Lung (tissue), 12 donors: ENCODE results near the gene STK40. TPM values are rescaled to one million over a fixed set of nuclear protein-coding genes. Genes with fewer than 3 reads are reported as not detected.
A peak's percentile ranks its signal among the peaks of the same experiment; 100 is the strongest.

Experiments used
- ATAC-seq: fragments of 200-7000 bp; cut with Tn5 transposase; one replicate; pipeline ENCODE4 v1.9.1; 2020; ENCODE audit warnings: moderate number of reproducible peaks; ENCODE audit not compliant: insufficient read depth, low FRiP score
- DNase-seq, 3 donors: peaks; one replicate each; pipeline ENCODE4 v3.0.0-alpha.2; 2013 to 2017
- H3K27ac ChIP-seq, 2 donors: one replicate each; pipeline ENCODE4 v1.5.1; 2013; ENCODE audit warnings: mild to moderate bottlenecking in 2 of 2, moderate library complexity in 2 of 2, control low read depth in 1 of 2, inconsistent platforms in 1 of 2, low read depth in 1 of 2, low read length in 1 of 2
- H3K27me3 ChIP-seq, 3 donors: one replicate each; pipeline ENCODE4 v1.5.1; 2013; ENCODE audit warnings: low read length in 2 of 3; ENCODE audit not compliant: control insufficient read depth in 3 of 3, insufficient read depth in 3 of 3
- H3K36me3 ChIP-seq, 4 donors: one replicate each; pipeline ENCODE4 v1.5.1; 2013; ENCODE audit warnings: low read length in 4 of 4, mild to moderate bottlenecking in 1 of 4, moderate library complexity in 1 of 4; ENCODE audit not compliant: control insufficient read depth in 4 of 4, insufficient read depth in 4 of 4
- H3K4me1 ChIP-seq, 5 donors: one replicate each; pipeline ENCODE4 v1.5.1; 2013; ENCODE audit warnings: low read length in 5 of 5, mild to moderate bottlenecking in 2 of 5, moderate library complexity in 1 of 5; ENCODE audit not compliant: control insufficient read depth in 5 of 5, insufficient read depth in 5 of 5
- H3K4me3 ChIP-seq: one replicate; pipeline ENCODE4 v1.5.1; 2013; ENCODE audit warnings: mild to moderate bottlenecking, control low read depth, moderate library complexity
- H3K9ac ChIP-seq, 2 donors: one replicate each; pipeline ENCODE4 v1.5.1; 2013; ENCODE audit warnings: low read length in 2 of 2, control low read depth in 1 of 2; ENCODE audit not compliant: insufficient read depth in 1 of 2
- H3K9me3 ChIP-seq, 4 donors: one replicate each; pipeline ENCODE4 v1.5.1; 2013; ENCODE audit warnings: low read length in 3 of 4, mild to moderate bottlenecking in 1 of 4, moderate library complexity in 1 of 4; ENCODE audit not compliant: control insufficient read depth in 4 of 4, insufficient read depth in 3 of 4
- CTCF ChIP-seq: IDR thresholded peaks from 2 replicates; pipeline ENCODE4 v1.5.1; 2012; ENCODE audit warnings: mild to moderate bottlenecking; ENCODE audit errors: control extremely low read depth, extremely low read depth
- WGBS, 2 donors: extraction: QIAGEN DNeasy Blood & Tissue Kit; methylation state at CpG; one replicate each; pipeline ENCODE4 v1.1.7; 2013; 5-methylcytosine and 5-hydroxymethylcytosine counted together
- polyA plus RNA-seq, 2 donors: library from polyadenylated mRNA; stranded (reverse); fragments of 200-250 nt; gene quantifications; one replicate each; pipeline ENCODE4 v1.2.1, GENCODE V29; 2013
- total RNA-seq, 2 donors: library from RNA; depleted of rRNA in 1 of 2; stranded (reverse); fragments of >200 nt in 1 of 2; gene quantifications; one replicate each; pipeline ENCODE4 v1.2.1, GENCODE V29; 2014 to 2021
- donor health status: control.
- donor health status: control.
- donor health status: Bipolar disorder and iron deficiency.
- donor health status: healthy.
- donor health status: DM: yes; HTN: yes; CAD: no.

STK40 gene
- total and polyA plus RNA-seq, 4 donors = 25.4 to 82.9 (median 48.7) TPM

GRCh38 chr1:36307601-36308330 lies 78.0 kb downstream of the STK40 start:
- Histone ChIP-seq H3K9ac (no peak overlapping the region), H3K4me3 (no peak overlapping the region), H3K27ac (no peak overlapping the region), H3K4me1 (peaks cover 0 to 15% (median 3%) of the 10 kb centered on the region in 5 donors), H3K9me3 (no peaks in the 10 kb centered on the region), H3K27me3 (no peaks in the 10 kb centered on the region), H3K36me3 (peaks cover 2 to 13% (median 8%) of the 10 kb centered on the region in 4 donors)
- no peak for ATAC-seq
- WGBS, 2 donors = 82 to 89% methylated on average over 10 of the region's 10 CpGs
- DNase-seq = no peak
- TF ChIP-seq CTCF = no peak

GRCh38 chr1:36306902-36307456 lies 78.7 kb downstream of the STK40 start:
- 1% methylated on average over 46 of the region's 46 CpGs for WGBS, 2 donors
- peak overlapping the region; percentile 12 to 84 for H3K9ac ChIP-seq
- TF ChIP-seq CTCF = no peak

GRCh38 chr1:36306210-36306901 lies 79.4 kb downstream of the STK40 start, which contains the start of gene SH3D21:
SH3D21 (plus strand) TSS chr1:36306368; CDS start chr1:36306421, 53 bp downstream.
- H3K4me1 ChIP-seq = peaks cover 0 to 15% (median 3%) of the 10 kb centered on the region in 5 donors
- no peaks in the 10 kb centered on the region for H3K27me3 ChIP-seq
- peaks cover 14 to 27% (median 18%) of the 10 kb centered on the region in 4 donors for H3K36me3 ChIP-seq
- WGBS, 2 donors = 4 to 5% methylated on average over 60 to 65 of the region's 65 CpGs
- ATAC-seq = peak; percentile 61
- H3K9ac ChIP-seq = peak within 1 kb of the TSS; percentile 12 to 84
- TF ChIP-seq CTCF = no peak
- peak within 1 kb of the TSS; percentile 68 to 92 for H3K27ac ChIP-seq
- DNase-seq = peak; percentile 47 to 63 (median 52)
- peak within 1 kb of the TSS; percentile 51 for H3K4me3 ChIP-seq
- H3K9me3 ChIP-seq = no peaks in the 10 kb centered on the region

More at GRCh38 chr1:36306902-36307456, 78.7 kb downstream of the STK40 start:
- Histone ChIP-seq H3K9me3 (no peaks in the 10 kb centered on the region), H3K27ac (peak overlapping the region in 1 of 2 donors; percentile 92), H3K27me3 (no peaks in the 10 kb centered on the region), H3K36me3 (peaks cover 8 to 21% (median 13%) of the 10 kb centered on the region in 4 donors), H3K4me3 (peak overlapping the region; percentile 51), H3K4me1 (peaks cover 0 to 15% (median 3%) of the 10 kb centered on the region in 5 donors)
- peak; percentile 99 for ATAC-seq
- peak; percentile 95 to 97 (median 95) for DNase-seq
